Endothelial cell of umbilical vein (primary cell): Measurements from ENCODE around the gene CD151.

ENCODE experiments used
- CTCF ChIP-seq, 2 donors: IDR thresholded peaks; 1 replicate in 1 of 2; 2 replicates in 1 of 2; pipeline ENCODE4 v1.5.1; 2011; ENCODE audit warnings: low read length in 2 of 2, mild to moderate bottlenecking in 2 of 2, moderate library complexity in 2 of 2, control low read depth in 1 of 2, inconsistent platforms in 1 of 2, low read depth in 1 of 2; ENCODE audit not compliant: insufficient read depth in 1 of 2; ENCODE audit errors: extremely low read depth in 1 of 2
- EZH2 ChIP-seq: IDR thresholded peaks from 2 replicates; pipeline ENCODE4 v1.6.1; 2012; ENCODE audit warnings: borderline replicate concordance, low read depth, mild to moderate bottlenecking, moderate library complexity, low read length, inconsistent platforms; ENCODE audit not compliant: severe bottlenecking
- POLR2A ChIP-seq: IDR thresholded peaks from 2 replicates; pipeline ENCODE4 v1.6.1; 2012; ENCODE audit warnings: low read depth, mild to moderate bottlenecking, control low read depth, low read length
- POLR2AphosphoS5 ChIP-seq: IDR thresholded peaks from 2 replicates; pipeline ENCODE4 v1.6.1; 2012; ENCODE audit warnings: low read depth, mild to moderate bottlenecking, control low read depth, low read length, moderate library complexity; ENCODE audit not compliant: insufficient read depth

GRCh38 chr11:836274-836673 is 3.5 kb downstream of the CD151 start:
- TF ChIP-seq POLR2A (no peak), CTCF (IDR thresholded peaks at IDR 0.05; ENCODE audit: extremely low read depth in 1 of 2, insufficient read depth in 1 of 2, low read depth in 1 of 2, low read length in 2 of 2) (no peak), POLR2AphosphoS5 (no peak), EZH2 (no peak)
